K562 (cell line): ENCODE results near the gene PKD2. TPM values are rescaled to one million over a fixed set of nuclear protein-coding genes. Genes with fewer than 3 reads are reported as not detected.

Source experiments
- ATAC-seq: fragments of 200-7000 bp; cut with Tn5 transposase; 3 replicates; pipeline ENCODE4 v1.9.1; 2020; ENCODE audit warnings: moderate library complexity
- BruUV-seq: library from RNA; stranded (reverse); fragments of 400-500 nt; replicated peaks from 2 replicates; lab custom pipeline; 2021; lab: Mats Ljungman, UMichigan
- CTCF ChIA-PET: fragments of 300-600 bp; formaldehyde crosslinking; extraction: SDS; loops from one replicate; lab custom pipeline; 2021; ENCODE audit warnings: low intra/inter-chr PET ratio; lab: Yijun Ruan, JAX
- POLR2A ChIA-PET: fragments of 300-600, 350-650 bp; sonication (Branson Sonifier 250); formaldehyde crosslinking; extraction: SDS; loops from one replicate; lab custom pipeline; 2021; ENCODE audit warnings: antibody characterized with exemption, inconsistent platforms; lab: Yijun Ruan, JAX
- DNase-seq, 4 experiments: peaks; one replicate each; pipeline versions ENCODE4 v3.0.0 to v3.0.0-alpha.2; 2011 to 2018; ENCODE audit warnings: low spot score in 3 of 4, mixed read lengths in 3 of 4; ENCODE audit errors: extremely low read depth in 1 of 4
- FAIRE-seq: peaks from 2 replicates; lab custom pipeline; 2011; peaks lifted over from hg19 to GRCh38; lab: Jason Lieb, UNC
- H2AFZ ChIP-seq: 2 replicates; pipeline ENCODE4 v1.6.0; 2011; ENCODE audit warnings: low read depth, low read length, control low read depth, inconsistent platforms
- H3K27ac ChIP-seq: fragments of 200-600 bp; 3 replicates; pipeline ENCODE4 v1.8.0; 2011; ENCODE audit warnings: low read depth, mild to moderate bottlenecking, control low read depth, inconsistent platforms, low read length, moderate library complexity, mixed read lengths; ENCODE audit errors: extremely low read depth
- H3K27me3 ChIP-seq, 2 experiments: fragments of 300-600 bp in 1 of 2; 2 replicates in 1 of 2; 3 replicates in 1 of 2; pipeline versions ENCODE4 v1.6.0 to v1.8.0; 2011; ENCODE audit warnings: inconsistent platforms in 2 of 2, low read length in 2 of 2, mild to moderate bottlenecking in 1 of 2, mixed read lengths in 1 of 2, moderate library complexity in 1 of 2; ENCODE audit not compliant: control insufficient read depth in 2 of 2, insufficient read depth in 2 of 2
- H3K36me3 ChIP-seq: fragments of 300-600 bp; 3 replicates; pipeline ENCODE4 v1.8.0; 2011; ENCODE audit warnings: mild to moderate bottlenecking, low read length, inconsistent platforms; ENCODE audit not compliant: control insufficient read depth, insufficient read depth
- H3K4me1 ChIP-seq, 2 experiments: fragments of 200-600 bp in 1 of 2; replicated peaks in 1 of 2; 2 replicates in 1 of 2; 3 replicates in 1 of 2; pipeline versions ENCODE4 v1.5.1 to v1.8.0; 2011; ENCODE audit warnings: inconsistent platforms in 2 of 2, low read length in 2 of 2, mild to moderate bottlenecking in 1 of 2, mixed read lengths in 1 of 2, moderate library complexity in 1 of 2; ENCODE audit not compliant: control insufficient read depth in 2 of 2, insufficient read depth in 2 of 2
- H3K4me2 ChIP-seq: 2 replicates; pipeline ENCODE4 v1.6.1; 2011; ENCODE audit warnings: low read length, control low read depth, inconsistent platforms, mixed read lengths; ENCODE audit not compliant: insufficient read depth
- H3K4me3 ChIP-seq: fragments of 200-600 bp; sonication (generic), shearing (Covaris generic); 2 replicates; pipeline ENCODE4 v1.5.1; 2016; ENCODE audit warnings: control low read depth, inconsistent platforms
- H3K79me2 ChIP-seq: fragments of 200-600 bp; 3 replicates; pipeline ENCODE4 v1.8.0; 2011; ENCODE audit warnings: low read length, inconsistent platforms; ENCODE audit not compliant: control insufficient read depth, insufficient read depth
- H3K9ac ChIP-seq, 2 experiments: 2 replicates each; pipeline versions ENCODE4 v1.6.0 to v1.6.1; 2011; ENCODE audit warnings: low read depth in 2 of 2, low read length in 2 of 2, control low read depth in 1 of 2, inconsistent platforms in 1 of 2, mild to moderate bottlenecking in 1 of 2, mixed read lengths in 1 of 2; ENCODE audit not compliant: insufficient read depth in 1 of 2
- H3K9me1 ChIP-seq: one replicate; pipeline ENCODE4 v1.6.0; 2011; ENCODE audit warnings: inconsistent platforms, mild to moderate bottlenecking, low read length, moderate library complexity; ENCODE audit not compliant: control insufficient read depth, insufficient read depth
- H3K9me3 ChIP-seq: replicated peaks from 2 replicates; pipeline ENCODE4 v1.5.1; 2011; ENCODE audit warnings: low read depth, low read length, inconsistent platforms; ENCODE audit not compliant: control insufficient read depth, insufficient read depth
- H4K20me1 ChIP-seq: replicated peaks from 2 replicates; pipeline ENCODE4 v1.6.1; 2011; ENCODE audit warnings: low read length, inconsistent platforms, mixed read lengths; ENCODE audit not compliant: control insufficient read depth, insufficient read depth
- SMAD2 ChIP-seq: fragments of 150-350 bp; IDR thresholded peaks from 2 replicates; pipeline ENCODE4 v1.6.1; 2014; ENCODE audit warnings: low read depth, mild to moderate bottlenecking, low read length
- SMARCA5 ChIP-seq: fragments of 450-650 bp; IDR thresholded peaks from 2 replicates; pipeline ENCODE4 v1.6.1; 2016
- ZBTB34 ChIP-seq: fragments of 250-450 bp; sonication (Bioruptor Pico); IDR thresholded peaks from 2 replicates; pipeline ENCODE4 v1.8.0; 2021; ENCODE audit warnings: mild to moderate bottlenecking, moderate library complexity
- ZNF408 ChIP-seq: fragments of 250-450 bp; sonication (Bioruptor Pico); IDR thresholded peaks from 2 replicates; pipeline ENCODE4 v1.4.0; 2020; ENCODE audit warnings: low read depth, mild to moderate bottlenecking, moderate library complexity
- ZNF740 ChIP-seq, 3 experiments: fragments of 200-800 bp in 1 of 3; sonication (Bioruptor generic) in 1 of 3; sonication (generic) in 1 of 3; formaldehyde crosslinking in 1 of 3; IDR thresholded peaks; 2 replicates each; pipeline versions ENCODE4 v1.6.1 to v1.8.0; 2016 to 2022; ENCODE audit warnings: mild to moderate bottlenecking in 2 of 3, missing compliant biosample characterization in 2 of 3, missing genetic modification characterization in 2 of 3, missing genetic modification reagents in 1 of 3
- ZNF830 ChIP-seq: fragments of 250-450 bp; sonication (Bioruptor Pico); IDR thresholded peaks from 2 replicates; pipeline ENCODE4 v1.5.0; 2021; ENCODE audit warnings: mild to moderate bottlenecking
- WGBS: fragments of 100-300 bp; shearing (Covaris generic); methylation state at CpG from one replicate; pipeline ENCODE4 v1.1.6; 2016; ENCODE audit warnings: low coverage, mixed read lengths; ENCODE audit not compliant: insufficient coverage; ENCODE audit errors: missing lambda C conversion rate; 5-methylcytosine and 5-hydroxymethylcytosine counted together
- in situ Hi-C: fragments of 300-500 bp; cut with MboI; formaldehyde crosslinking; loops from 4 replicates; pipeline ENCODE4 v1.15.0; 2018; ENCODE audit warnings: inconsistent platforms, mixed read lengths
- intact Hi-C: fragments of 100-400 bp; cut with micrococcal nuclease; formaldehyde crosslinking; loops from 2 replicates; pipeline ENCODE4 v1.14.2; 2022
- polyA plus RNA-seq, 8 experiments: library from polyadenylated mRNA; depleted of rRNA in 4 of 8; stranded (reverse) in 5 of 8; unstranded in 3 of 8; fragments of >200 nt; fragmentation: Nextera tagmentation in 2 of 8; fragmentation: Illumina TruSeq in 1 of 8; extraction: Ambion mirVana in 2 of 8; extraction: Trizol in 1 of 8; gene quantifications; 2 replicates each; pipeline versions ENCODE4 v1.2.1 to v1.2.3, GENCODE V29; 2011 to 2014; ENCODE audit warnings: inconsistent platforms in 1 of 8, missing spikeins in 1 of 8
- total RNA-seq, 7 experiments: library from RNA; depleted of rRNA in 6 of 7; stranded (reverse); fragments of >200 nt in 6 of 7; fragmentation: Illumina TruSeq in 2 of 7; extraction: Trizol in 2 of 7; gene quantifications; 2 replicates each; pipeline versions ENCODE4 v1.2.1 to v1.2.3, GENCODE V29; 2011 to 2021; ENCODE audit warnings: low replicate concordance in 1 of 7
- TF ChIP-seq, protein P1 (sequence below): fragments of 450-650 bp; IDR thresholded peaks from 2 replicates; pipeline ENCODE4 v1.6.1; 2016; ENCODE audit warnings: borderline replicate concordance
- TF ChIP-seq, protein P2 (sequence below): fragments of 250-450 bp; sonication (Bioruptor Pico); IDR thresholded peaks from 2 replicates; pipeline ENCODE4 v1.5.0; 2021; ENCODE audit warnings: mild to moderate bottlenecking, borderline replicate concordance

The PKD2 gene
- total and polyA plus RNA-seq, 9 of the 15 experiments (the other 6 are each of a cell fraction or from before 2014, with no cell fraction given) = 0.11 to 1.2 (median 0.47) TPM

- WGBS = 38% methylated on average over 10 of the region's 10 CpGs
- peaks cover 7% of the 10 kb centered on the region; the same call in 1 of the 2 replicates for H4K20me1 ChIP-seq
- H3K36me3 ChIP-seq = no peaks in the 10 kb centered on the region
- peaks cover 17 to 20% of the 10 kb centered on the region in 2 experiments; a peak in 4 of 5 replicates for H3K27me3 ChIP-seq
- no peak overlapping the region for H2AFZ ChIP-seq
- ATAC-seq (no peak), DNase-seq (no peak), FAIRE-seq (no peak)
- no peaks in the 10 kb centered on the region for H3K9me1 ChIP-seq
- no peaks in the 10 kb centered on the region for H3K79me2 ChIP-seq
- no peak overlapping the region for H3K27ac ChIP-seq
- peaks cover 4 to 15% of the 10 kb centered on the region in 2 experiments; a peak in 3 of 5 replicates for H3K4me1 ChIP-seq
- ChIA-PET CTCF (no interaction called here), POLR2A (interaction anchor here (0.6 kb wide), 1 partner anchor 475 kb away, joined by 3 read pairs; no protein-coding TSS in a partner anchor)
- TF ChIP-seq, protein P1, sequence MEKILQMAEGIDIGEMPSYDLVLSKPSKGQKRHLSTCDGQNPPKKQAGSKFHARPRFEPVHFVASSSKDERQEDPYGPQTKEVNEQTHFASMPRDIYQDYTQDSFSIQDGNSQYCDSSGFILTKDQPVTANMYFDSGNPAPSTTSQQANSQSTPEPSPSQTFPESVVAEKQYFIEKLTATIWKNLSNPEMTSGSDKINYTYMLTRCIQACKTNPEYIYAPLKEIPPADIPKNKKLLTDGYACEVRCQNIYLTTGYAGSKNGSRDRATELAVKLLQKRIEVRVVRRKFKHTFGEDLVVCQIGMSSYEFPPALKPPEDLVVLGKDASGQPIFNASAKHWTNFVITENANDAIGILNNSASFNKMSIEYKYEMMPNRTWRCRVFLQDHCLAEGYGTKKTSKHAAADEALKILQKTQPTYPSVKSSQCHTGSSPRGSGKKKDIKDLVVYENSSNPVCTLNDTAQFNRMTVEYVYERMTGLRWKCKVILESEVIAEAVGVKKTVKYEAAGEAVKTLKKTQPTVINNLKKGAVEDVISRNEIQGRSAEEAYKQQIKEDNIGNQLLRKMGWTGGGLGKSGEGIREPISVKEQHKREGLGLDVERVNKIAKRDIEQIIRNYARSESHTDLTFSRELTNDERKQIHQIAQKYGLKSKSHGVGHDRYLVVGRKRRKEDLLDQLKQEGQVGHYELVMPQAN = no peak
- TF ChIP-seq ZBTB34 (CRISPR knock-in tag) = no peak
- TF ChIP-seq, protein P2, sequence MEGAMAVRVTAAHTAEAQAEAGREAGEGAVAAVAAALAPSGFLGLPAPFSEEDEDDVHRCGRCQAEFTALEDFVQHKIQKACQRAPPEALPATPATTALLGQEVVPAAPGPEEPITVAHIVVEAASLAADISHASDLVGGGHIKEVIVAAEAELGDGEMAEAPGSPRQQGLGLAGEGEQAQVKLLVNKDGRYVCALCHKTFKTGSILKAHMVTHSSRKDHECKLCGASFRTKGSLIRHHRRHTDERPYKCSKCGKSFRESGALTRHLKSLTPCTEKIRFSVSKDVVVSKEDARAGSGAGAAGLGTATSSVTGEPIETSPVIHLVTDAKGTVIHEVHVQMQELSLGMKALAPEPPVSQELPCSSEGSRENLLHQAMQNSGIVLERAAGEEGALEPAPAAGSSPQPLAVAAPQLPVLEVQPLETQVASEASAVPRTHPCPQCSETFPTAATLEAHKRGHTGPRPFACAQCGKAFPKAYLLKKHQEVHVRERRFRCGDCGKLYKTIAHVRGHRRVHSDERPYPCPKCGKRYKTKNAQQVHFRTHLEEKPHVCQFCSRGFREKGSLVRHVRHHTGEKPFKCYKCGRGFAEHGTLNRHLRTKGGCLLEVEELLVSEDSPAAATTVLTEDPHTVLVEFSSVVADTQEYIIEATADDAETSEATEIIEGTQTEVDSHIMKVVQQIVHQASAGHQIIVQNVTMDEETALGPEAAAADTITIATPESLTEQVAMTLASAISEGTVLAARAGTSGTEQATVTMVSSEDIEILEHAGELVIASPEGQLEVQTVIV = no peak
- no peak for TF ChIP-seq SMARCA5
- TF ChIP-seq ZNF408 (CRISPR knock-in tag) = no peak
- TF ChIP-seq ZNF740 (CRISPR knock-in tag; IDR thresholded peaks at IDR 0.05) = no peak
- no peak for TF ChIP-seq ZNF740 (tag; IDR thresholded peaks at IDR 0.05)
- no peak for TF ChIP-seq ZNF830
- TF ChIP-seq SMAD2 = no peak
- intact Hi-C loops = no loop called here
- no peak overlapping the region for H3K4me2 ChIP-seq
- no TSS peak for BruUV-seq
- no peak overlapping the region for H3K9ac ChIP-seq
- H3K4me3 ChIP-seq = peak overlapping the region; percentile 46; the same call in 1 of the 2 replicates
- in situ Hi-C loops = no loop called here
- no peaks in the 10 kb centered on the region for H3K9me3 ChIP-seq
Measured at GRCh38 chr4:88006956-88007303, 505 bp upstream of the PKD2 start.
